B cell (primary cell): ENCODE results near the gene GMPPB.

ENCODE experiments used
- EZH2 ChIP-seq: IDR thresholded peaks from 2 replicates; pipeline ENCODE4 v1.6.1; 2012; ENCODE audit warnings: borderline replicate concordance, low read depth, mild to moderate bottlenecking, moderate library complexity, low read length; ENCODE audit not compliant: insufficient read depth, poor library complexity, severe bottlenecking
- TF ChIP-seq, protein P1 (sequence below): fragments of 200-600 bp; IDR thresholded peaks from one replicate; pipeline ENCODE4 v1.8.0; 2022; ENCODE audit warnings: antibody characterized with exemption, mild to moderate bottlenecking

DNA sequence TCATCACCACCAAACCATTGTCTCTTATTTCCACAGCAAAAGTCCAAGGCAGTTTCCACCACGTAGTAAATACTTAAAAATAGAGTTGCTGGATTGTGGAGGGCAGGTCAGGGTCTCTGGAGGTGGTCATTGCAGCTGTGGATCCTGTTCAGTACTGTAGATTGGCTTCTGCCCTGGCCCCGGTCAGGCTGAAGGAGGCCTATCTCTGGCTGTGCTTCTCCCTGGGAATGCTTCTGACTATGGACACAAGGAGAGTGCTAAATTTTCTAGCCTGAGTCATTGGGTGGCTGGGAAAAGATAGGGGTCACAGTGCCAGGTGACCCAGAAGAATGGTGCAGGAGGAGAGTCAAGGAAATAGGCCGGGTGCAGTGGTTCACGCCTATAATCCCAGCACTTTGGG is 26.3 kb upstream of the GMPPB start:
- TF ChIP-seq, protein P1, sequence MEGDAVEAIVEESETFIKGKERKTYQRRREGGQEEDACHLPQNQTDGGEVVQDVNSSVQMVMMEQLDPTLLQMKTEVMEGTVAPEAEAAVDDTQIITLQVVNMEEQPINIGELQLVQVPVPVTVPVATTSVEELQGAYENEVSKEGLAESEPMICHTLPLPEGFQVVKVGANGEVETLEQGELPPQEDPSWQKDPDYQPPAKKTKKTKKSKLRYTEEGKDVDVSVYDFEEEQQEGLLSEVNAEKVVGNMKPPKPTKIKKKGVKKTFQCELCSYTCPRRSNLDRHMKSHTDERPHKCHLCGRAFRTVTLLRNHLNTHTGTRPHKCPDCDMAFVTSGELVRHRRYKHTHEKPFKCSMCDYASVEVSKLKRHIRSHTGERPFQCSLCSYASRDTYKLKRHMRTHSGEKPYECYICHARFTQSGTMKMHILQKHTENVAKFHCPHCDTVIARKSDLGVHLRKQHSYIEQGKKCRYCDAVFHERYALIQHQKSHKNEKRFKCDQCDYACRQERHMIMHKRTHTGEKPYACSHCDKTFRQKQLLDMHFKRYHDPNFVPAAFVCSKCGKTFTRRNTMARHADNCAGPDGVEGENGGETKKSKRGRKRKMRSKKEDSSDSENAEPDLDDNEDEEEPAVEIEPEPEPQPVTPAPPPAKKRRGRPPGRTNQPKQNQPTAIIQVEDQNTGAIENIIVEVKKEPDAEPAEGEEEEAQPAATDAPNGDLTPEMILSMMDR: no peak
- no peak for TF ChIP-seq EZH2
